ENCODE results near the gene SLC48A1.
"Not testable (repeated sequence)": the region's sequence is repeated elsewhere in the genome, so short reads cannot be mapped to it uniquely, and the experiment has no call there.

The SLC48A1 gene

DNA sequence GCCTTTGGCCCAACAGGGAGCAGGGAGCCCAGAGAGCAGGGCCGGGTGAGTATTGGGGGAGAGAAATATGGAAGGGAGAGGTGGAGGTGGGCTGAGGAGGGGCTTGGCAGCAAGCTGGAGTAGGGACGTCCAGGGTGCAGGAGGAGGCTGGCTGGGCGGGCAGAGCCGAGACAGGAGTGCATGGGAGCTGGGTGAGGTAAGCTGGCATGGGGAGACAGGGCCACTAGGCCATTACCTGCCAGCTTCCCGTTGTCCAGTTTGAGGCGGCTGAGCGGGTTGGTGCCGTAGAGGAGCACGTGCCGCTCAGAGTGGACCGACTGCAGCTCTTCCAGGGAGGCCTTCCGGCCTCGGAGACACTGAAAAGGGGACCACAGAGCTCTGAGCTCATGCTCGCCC, 18.3 kb downstream of the SLC48A1 start:
- no peak for DNase-seq (ENCODE audit: low read depth, low spot score)

DNA sequence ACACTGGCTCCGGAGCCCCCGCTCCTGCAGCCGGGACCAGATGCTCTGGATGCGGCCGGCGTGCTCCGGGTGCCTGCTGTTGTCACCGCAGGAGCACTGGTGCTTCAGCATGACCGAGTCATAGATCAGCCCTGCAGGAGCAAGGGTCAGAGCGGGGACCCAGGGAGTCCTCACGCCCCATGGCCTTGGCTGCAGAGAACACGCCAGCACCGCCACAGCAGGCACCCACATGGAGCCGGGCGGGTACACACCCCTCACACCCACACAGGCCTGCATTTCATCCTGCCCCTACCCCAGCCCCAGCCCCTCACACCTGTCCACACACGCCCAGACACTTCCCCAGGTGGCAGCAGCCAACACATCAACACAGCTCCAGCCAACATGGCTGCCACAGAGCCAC, 18.8 kb downstream of the SLC48A1 start:
- DNase-seq (ENCODE audit: low read depth, low spot score): no peak

DNA sequence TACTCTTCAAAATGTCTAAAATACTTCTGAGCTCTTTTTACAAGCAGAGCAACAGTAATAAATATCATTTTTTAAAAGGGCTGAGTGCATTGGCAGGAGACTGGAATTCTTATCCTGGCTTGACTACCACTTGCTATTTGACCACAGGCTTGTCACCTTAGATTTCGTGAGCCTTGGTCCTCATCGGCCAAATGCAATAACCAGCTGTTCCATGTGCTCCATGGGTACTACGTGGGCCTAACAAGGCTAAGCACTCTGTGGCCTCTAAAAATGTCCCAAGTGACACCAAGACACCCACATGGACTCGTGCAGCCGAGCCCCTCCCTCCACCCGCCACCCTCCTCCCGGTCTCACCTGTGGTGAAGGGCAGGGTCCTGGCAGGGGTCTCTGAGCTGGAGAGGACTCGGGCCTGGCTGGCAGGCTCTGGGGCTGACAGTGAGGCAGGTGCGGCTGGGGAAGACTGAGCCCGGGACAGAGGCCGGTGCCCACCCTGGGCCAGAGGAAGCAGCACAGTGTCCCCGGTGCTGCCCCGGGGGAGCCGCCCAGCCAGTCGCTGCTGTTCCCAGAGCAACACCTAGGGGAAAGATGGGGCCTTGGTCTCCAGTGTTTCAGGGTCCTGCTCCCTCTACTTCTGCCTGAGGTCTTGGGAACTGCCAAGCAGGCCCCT, 20.1 kb downstream of the SLC48A1 start:
- DNase-seq (ENCODE audit: low read depth, low spot score): no peak

DNA sequence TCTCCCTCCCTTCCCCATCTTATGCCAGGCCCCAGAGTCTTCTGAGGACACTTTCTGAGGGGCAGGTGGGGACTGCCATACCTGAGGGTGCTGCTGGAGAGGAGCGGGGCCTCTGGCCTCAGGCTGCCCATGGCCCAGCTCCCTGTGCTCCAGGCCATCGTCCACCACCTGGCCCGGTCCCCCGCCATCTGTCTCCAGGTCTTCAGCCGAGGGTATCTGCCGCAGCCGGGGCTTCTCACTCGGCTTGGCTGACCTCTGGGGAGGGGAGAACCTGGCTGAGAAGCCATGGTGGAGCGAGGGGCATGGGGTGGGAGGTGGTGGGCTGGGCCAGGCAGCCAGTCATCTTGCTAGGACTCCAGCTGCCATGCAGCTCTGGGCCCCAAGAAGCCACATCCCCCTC, 21.6 kb downstream of the SLC48A1 start:
- no peak for DNase-seq (ENCODE audit: low read depth, low spot score)

DNA sequence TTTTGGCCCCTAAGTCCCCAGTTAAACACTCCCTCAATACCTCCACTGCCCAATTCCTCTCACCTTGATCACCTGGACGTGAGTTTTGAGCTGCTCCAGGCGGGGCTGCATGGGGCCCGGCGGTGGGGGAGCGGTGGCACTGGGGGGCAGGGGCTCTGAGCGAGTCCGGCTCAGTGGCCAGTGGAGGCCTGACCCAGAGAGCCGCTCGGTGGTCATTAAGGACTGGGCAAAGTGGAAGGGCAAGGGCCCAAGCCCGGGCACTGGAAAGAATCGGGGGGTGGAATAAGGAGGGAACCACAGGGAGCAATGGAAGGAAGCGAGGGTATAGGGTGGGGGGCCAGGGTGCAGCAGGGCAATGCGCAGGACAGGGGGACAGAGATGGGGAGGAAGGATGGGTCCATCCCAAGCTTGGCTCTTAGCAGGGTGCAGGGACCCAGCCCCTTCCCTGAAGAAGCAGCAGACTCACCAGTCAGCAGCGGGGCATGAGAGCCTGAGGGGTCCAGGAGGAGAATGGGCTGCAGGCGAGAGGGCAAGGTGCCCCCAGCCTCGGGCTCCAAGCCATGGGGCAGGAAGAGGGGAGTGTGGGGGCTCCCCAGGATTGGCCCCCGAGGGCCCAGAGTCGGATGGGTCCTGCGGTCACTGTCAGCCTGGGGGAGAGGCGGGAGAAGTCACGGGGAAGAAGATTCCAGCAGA, 22.2 kb downstream of the SLC48A1 start:
- no peak for DNase-seq (ENCODE audit: low read depth, low spot score)

DNA sequence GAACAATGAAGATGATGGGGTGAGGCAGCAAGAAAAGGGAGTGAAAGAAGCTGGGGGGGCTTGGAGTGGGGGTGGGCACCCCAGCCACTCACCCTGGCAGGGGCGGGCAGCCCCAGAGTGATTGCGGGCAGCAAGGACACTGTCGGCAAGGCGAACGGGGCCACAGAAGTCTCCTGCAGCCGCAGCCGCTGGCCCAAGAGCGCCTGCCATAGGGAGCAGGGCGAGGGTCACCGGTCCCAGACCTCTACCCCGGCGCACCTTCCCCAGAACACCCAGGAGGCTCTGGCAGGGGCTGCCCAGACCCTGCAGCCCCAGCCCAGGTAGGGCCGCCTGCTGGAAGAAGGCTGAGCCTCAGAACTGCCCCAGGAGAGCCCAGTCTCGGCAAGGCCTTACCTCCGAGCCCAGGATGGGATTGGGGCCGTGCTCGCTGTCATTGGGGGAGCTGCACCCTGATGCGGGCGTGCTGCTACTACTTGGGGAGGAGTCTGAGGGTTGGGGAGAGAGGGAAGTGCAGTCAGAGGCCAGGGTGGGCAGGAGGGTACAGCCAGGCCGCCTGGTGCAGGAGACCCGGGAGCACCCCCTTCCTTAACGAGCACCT, 22.9 kb downstream of the SLC48A1 start:
- DNase-seq (ENCODE audit: low read depth, low spot score): no peak

DNA sequence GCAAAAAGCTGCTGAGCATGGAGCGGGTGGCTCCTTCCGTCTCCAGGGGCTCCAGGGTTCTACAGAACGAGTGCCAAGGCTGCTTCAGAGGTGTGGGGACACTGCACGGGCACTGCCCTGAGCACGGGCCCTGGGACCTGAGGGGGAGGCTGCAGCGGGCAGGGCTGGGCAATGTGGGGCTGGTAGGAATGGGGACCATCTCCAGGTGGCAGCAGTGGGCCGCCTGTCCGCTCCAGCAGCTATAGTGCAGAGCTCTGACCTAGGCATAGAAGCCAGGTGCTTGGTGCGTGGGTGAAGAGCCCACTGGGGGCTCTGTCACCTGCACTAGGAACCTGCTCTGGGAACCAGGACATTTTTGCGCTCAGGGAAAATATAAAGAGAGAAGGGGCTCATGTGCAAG, 24.4 kb downstream of the SLC48A1 start:
- DNase-seq (ENCODE audit: low read depth, low spot score): no peak

DNA sequence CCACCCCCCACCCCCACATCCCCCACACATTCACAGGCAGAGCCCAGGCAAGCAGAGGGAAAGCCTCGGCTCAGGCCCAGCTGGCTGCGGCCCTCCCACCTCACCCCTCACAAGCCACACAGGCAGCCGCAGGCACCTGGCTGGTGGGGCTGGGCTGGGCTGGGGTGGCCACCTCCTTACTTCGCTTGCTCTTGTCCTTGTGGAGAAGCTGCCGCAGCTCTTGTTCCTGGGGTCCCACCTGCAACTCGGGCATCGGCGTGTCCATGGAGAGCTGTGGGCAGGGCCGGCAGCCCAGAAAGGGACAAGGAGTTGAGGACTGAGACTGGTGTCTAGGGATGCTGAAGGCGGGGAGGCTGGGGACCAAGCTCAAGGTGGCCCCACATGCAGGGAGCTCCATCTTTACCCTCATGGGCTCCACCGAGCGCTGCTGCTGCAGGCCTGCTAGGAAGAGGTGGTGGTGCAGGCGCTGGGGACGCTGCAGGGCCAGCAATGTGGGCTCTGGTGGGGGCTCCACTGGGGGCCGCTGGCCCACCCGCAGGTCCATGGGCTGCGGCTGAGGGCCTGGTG, 25.4 kb downstream of the SLC48A1 start:
- no peak for DNase-seq (ENCODE audit: low read depth, low spot score)

DNA sequence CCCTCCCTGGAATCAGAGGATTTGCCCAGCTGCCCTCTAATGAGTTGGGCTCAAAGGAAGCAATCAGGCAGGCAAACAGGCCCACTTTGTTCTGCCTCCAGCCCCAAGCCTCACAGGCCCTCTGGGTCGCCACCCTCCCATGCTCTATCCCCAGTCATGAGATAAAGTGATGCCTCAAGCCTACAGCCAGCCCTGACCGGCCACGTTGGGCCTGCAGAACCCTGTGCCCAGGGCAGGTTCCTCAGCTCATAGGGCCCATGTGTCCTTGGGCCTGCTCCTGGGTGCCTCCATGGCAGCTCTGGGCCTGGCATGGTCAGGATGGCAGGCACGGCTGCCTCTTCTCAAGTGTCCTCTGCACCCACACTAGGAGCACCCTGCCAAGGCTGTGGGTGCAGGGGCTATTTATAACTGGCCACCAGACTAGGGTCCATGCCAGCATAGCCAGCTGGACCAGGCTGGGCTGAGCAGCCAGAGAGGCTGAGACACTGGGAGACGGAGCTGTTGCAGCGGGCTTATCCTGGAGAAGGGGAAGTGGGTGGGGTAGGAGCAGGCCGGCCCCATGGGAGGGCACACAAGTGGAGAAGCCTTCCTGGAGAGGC, 26.4 kb downstream of the SLC48A1 start:
- DNase-seq (ENCODE audit: low read depth, low spot score): no peak

DNA sequence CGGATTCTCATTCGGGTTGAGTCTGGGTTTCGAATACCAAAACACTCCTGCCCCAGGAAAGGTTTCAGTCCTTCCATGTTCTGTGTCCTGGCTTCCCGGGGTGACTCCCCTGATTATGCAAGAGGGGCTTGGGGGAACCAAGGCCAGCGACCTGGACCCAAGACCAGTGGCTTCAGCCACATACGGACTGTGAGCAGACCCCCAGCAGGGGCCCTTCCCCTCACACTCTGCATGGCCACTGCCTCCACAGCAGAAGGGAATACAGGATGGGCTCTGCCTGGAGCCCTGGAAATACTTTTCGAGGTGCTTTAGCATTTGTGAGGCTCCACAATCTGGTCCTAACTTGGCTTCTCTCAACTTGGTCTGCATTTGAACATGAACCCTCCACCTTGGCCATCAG, 27.5 kb downstream of the SLC48A1 start:
- DNase-seq (ENCODE audit: low read depth, low spot score): no peak

DNA sequence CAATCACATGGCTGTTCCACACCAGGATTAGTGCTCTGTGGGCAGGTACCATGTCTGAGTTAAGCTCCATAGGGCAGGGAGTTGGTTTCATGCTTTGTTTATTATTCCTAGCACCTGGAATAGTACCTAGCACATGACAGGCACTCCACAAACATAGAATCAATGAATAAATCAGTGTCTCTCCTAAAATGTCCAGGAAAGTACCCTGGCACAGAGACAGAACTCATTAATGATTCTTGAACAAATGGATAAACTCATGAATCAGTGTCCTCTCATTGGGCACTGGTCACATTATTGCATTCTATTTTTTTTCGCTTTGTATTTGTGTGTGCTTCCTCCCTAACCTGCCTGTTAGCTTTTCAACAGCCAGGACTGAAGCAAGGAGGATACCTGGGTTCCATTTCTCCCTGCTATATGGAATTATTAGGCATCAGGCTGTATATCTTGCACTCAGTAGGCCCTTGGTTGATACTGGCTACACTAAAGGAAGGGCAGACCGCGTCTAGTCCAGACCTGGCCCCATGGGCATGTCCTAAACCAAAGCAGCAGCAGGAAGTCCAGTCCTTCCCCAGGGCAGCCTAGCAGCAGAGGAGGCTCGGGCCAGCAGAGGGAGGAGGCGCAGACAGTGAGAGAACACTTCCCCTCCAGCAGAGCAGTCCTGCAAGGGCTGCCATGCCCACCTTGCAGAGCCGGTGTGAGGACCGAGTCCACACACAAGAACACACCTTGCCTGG, 28.3 kb downstream of the SLC48A1 start:
- no peak for DNase-seq (ENCODE audit: low read depth, low spot score)

DNA sequence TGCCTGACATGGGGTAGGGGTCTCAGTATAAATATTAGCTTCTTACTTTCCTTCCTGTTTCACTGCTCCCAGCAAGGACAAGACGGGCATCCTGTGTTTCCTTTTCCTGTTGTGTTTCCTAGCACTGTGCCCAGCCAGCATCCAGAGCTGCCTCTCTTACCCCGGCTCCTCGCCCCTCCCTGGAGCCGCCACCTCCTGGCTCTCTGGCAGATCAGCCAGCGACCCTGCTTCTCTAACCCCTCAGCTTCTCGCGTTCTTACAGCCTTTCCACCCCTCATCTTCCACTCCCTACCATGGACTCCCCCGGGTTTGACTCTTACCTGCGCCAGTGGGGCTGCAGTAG, 28.8 kb downstream of the SLC48A1 start:
- no peak for DNase-seq (ENCODE audit: low read depth, low spot score)

DNA sequence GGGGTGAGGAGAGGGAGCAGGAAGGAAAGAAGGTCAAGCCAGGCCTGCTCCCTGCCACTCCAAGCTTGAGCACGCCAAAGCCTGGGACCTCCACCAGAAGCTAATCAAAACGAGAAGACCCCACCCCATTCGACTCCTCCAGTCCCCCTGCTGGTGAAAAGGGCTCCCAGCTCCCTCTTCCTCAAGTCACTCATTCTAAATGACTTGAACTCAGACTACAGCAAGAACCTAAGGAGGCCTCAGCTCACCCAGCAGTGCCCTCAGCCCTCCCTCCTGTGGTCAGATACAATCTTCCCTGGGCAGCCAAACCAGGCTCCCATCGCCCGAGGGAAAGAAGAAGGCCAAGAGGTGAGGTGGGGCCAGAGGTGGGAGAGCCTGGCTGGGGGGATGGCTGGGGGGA, 29.3 kb downstream of the SLC48A1 start:
- DNase-seq (ENCODE audit: low read depth, low spot score): no peak

DNA sequence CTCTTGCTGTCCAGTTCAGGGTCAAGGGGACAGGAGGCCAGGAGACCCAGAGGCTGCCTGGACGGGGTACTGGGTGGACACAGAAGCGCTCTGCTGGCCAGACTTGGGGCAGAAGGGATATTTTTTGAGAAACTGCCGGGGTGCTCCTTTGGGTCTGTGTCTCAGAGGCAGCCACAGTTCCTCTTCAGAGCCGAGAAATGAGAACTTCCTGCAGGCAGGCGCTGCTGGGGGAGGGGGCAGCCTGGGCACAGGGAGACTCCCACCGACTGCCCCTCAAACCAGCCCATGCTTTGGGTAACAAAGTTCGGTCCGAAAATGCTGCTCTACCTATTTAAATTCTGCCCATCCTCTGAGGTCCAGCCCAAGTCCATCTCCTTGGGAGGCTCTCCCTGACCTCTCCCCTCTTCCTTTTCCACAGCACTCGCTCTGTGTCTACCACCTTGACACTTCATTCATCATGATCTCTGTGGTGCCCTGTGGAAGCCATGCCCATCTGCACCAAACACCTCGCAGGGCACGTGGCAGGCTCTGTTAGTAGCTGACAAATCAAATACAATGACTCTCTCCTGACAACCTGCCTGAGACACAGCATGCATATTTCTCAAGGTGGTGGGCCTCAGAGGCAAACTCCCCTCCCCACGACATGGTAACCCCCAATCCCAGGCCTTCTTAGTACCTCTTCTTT, 30.3 kb downstream of the SLC48A1 start:
- DNase-seq (ENCODE audit: low read depth, low spot score): no peak

DNA sequence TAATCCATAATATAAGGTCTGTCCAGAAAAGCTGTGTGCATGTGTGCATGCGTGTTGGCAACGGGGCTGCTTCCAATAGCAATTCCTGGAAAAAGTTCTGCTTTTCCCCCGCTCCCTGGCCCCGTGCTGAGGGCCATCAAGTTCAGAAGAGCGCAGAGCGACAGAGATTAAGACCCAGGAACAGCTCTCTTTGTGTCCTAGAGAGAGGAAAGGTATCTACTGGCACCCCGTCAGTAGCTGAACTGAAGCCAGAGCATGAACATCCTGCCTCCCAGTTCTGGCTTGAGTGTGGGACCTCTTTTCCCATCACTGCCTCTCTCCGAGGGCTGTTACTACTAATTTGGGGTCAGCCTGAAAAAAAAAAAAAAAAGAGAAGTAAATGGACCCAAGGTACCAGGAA, 31.1 kb downstream of the SLC48A1 start:
- no peak for DNase-seq (ENCODE audit: low read depth, low spot score)

DNA sequence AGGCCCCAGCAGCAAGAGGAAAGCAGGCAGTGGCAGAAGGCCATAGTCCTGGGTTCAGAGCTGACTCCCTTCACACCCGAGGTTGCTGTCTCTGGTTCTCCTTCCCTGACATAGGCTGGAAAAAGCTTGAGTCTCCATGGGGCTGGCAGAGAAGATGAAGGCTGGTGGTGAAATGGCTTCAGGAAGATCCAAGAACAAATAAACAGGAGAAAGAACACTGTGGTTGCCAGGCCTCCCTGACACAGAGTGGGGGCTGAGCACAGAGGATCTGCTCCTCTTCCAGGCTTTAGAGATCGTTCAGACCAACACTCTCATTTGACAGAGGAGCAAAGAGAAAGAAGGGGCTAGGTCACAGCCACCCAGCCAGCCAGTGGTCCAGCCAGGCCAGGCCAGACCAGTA, 32.4 kb downstream of the SLC48A1 start:
- DNase-seq (ENCODE audit: low read depth, low spot score): no peak

DNA sequence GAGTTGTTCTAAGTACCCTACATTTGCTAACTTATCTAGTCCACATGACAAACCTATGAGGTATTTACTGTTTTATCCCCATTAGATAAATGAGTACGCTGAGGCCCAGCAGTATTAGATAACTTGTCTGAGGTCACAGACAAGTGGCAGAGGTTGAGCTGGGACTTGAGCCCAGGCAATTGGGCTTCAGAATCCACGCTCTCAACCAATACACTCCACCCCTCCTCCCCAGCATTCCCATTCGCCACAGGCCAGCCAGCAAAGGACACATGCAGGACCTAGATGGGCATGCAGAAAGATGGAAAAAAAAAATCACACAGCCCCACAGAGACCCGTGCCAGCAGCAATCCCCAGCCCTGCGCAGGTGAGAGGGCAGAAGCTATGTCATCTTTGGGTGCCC, 34.3 kb downstream of the SLC48A1 start:
- no peak for DNase-seq (ENCODE audit: low read depth, low spot score)

DNA sequence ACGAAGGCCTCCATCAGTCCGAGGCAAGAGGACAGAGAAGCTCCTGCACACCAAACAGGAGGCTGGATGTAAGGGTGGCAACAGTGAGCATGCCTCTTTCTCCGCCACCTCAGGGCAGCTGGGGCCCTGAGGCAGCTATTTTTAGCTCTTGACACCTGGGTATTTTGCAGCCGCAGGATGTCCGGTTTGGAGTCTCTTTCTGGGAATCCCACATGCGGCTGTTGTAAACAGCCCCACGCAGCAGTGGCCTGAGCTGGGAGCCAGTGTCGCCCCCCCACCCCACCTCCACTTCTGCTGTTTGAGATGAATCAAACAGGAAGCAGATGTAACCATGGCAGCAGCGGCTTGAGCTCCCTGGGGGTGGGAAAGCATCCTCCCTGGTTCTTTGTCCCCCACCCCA, 35.0 kb downstream of the SLC48A1 start:
- no peak for DNase-seq (ENCODE audit: low read depth, low spot score)

DNA sequence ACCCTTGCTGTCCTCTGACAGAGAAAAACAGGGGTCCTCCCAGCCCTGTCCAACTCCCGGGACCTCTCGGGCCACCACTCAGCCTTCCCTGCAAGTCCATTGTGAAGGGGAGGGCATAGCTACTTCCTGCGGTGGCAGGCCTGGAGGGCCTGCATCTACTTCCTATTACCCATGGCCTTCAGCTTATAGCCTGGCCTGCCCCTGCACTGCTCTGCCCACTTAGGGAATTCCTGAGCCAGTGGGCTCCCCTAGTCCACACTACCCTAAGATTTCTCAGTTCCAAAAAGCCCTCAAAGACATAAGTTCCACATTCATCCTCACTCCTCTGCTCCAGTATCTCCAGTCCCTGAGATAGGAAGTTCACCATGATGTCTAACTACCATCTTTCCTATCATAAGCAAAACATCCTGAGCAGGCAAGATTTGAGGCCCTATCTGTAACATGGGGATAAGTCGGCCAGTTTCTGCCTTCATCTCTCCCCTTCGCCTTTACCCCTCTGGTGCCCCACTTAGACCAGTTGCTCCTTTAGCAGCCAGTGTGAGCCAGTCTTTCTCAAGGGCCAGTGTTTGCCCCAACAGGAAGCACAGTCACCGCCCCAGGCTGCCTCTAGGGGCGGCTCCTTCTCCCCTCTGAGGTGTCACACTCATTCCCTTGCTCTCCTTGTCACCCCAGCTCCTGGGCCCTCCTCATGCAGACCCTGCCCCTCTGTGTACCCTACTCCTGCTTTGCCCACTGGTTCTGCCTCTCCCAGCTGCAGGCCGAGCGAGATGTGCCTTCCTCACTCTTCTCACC, 35.7 kb downstream of the SLC48A1 start:
- DNase-seq (ENCODE audit: low read depth, low spot score): no peak

DNA sequence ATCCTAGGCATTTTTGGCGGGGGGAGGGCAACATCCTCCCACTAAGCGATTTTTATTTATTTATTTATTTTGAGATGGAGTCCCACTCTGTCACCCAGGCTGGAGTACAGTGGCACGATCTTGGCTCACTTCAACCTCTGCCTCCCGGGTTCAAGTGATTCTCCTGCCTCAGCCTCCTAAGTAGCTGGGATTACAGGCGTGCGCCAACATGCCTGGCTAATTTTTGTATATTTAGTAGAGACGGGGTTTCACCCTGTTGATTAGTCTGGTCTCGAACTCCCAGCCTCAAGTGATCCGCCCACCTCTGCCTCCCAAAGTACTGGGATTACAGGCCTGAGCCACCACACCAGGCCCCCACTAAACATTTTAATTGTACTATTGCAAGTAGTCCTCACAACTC, 36.5 kb downstream of the SLC48A1 start:
- not testable (repeated sequence) for DNase-seq (ENCODE audit: low read depth, low spot score)

DNA sequence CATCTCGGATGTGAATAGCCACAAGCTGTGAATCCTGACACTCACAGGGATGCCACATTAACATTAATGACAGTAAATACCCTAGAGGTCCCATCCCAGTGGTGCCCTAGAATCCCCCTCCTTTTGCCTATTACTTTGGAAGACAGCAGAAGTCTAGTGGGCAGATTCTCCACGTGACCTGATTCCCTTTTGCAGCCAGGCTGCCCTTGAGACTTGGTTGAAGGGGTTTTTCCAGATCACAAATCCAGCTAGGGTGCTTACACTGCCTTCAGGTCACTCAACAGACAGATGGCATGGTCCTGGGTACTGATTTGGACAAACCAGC, 38.0 kb downstream of the SLC48A1 start:
- DNase-seq (ENCODE audit: low read depth, low spot score): no peak
